ENCODE results near the gene CPA2. TPM values are rescaled to one million over a fixed set of nuclear protein-coding genes. Genes with fewer than 3 reads are reported as not detected.

CPA2 gene
- total and polyA plus RNA-seq, 2 experiments from 2014 or later, result not detected

Other genes starting within 250 kb of the CPA2 start
- gene ZC3HC1, start 215.5 kb upstream of the CPA2 start, total RNA-seq (2014; rRNA removed; shearing (Covaris generic)), result 31.0 and 35.1 TPM in 2 replicates
- gene ZC3HC1, start 215.5 kb upstream of the CPA2 start, polyA plus RNA-seq (2016; fragmentation: Nextera tagmentation; extraction: Ambion mirVana), result 24.6 and 31.0 TPM in 2 replicates
- gene KLHDC10, start 196.3 kb upstream of the CPA2 start, total RNA-seq (2014; rRNA removed; shearing (Covaris generic)), result 14.7 and 14.8 TPM in 2 replicates
- gene KLHDC10, start 196.3 kb upstream of the CPA2 start, polyA plus RNA-seq (2016; fragmentation: Nextera tagmentation; extraction: Ambion mirVana), result 5.1 and 5.5 TPM in 2 replicates
- 18.6 and 23.6 TPM in 2 replicates for gene TMEM209, start 61.5 kb upstream of the CPA2 start, total RNA-seq (2014; rRNA removed; shearing (Covaris generic))
- 21.3 and 26.2 TPM in 2 replicates for gene TMEM209, start 61.5 kb upstream of the CPA2 start, polyA plus RNA-seq (2016; fragmentation: Nextera tagmentation; extraction: Ambion mirVana)
- gene SSMEM1, start 59.0 kb upstream of the CPA2 start, total RNA-seq (2014; rRNA removed; shearing (Covaris generic)), result not detected in 2 replicates
- not detected in 2 replicates for gene SSMEM1, start 59.0 kb upstream of the CPA2 start, polyA plus RNA-seq (2016; fragmentation: Nextera tagmentation; extraction: Ambion mirVana)
- not detected in 2 replicates for gene CPA4, start 26.3 kb downstream of the CPA2 start, total RNA-seq (2014; rRNA removed; shearing (Covaris generic))
- not detected in 2 replicates for gene CPA4, start 26.3 kb downstream of the CPA2 start, polyA plus RNA-seq (2016; fragmentation: Nextera tagmentation; extraction: Ambion mirVana)
- gene CPA5, start 78.0 kb downstream of the CPA2 start, total RNA-seq (2014; rRNA removed; shearing (Covaris generic)), result not detected in 2 replicates
- gene CPA5, start 78.0 kb downstream of the CPA2 start, polyA plus RNA-seq (2016; fragmentation: Nextera tagmentation; extraction: Ambion mirVana), result not detected in 2 replicates
- not detected in 2 replicates for gene CPA1, start 113.6 kb downstream of the CPA2 start, total RNA-seq (2014; rRNA removed; shearing (Covaris generic))
- not detected in 2 replicates for gene CPA1, start 113.6 kb downstream of the CPA2 start, polyA plus RNA-seq (2016; fragmentation: Nextera tagmentation; extraction: Ambion mirVana)
- 11.5 and 17.4 TPM in 2 replicates for gene CEP41, start 174.2 kb downstream of the CPA2 start, total RNA-seq (2014; rRNA removed; shearing (Covaris generic))
- 25.0 and 26.2 TPM in 2 replicates for gene CEP41, start 174.2 kb downstream of the CPA2 start, polyA plus RNA-seq (2016; fragmentation: Nextera tagmentation; extraction: Ambion mirVana)
- gene MEST, start 225.2 kb downstream of the CPA2 start, total RNA-seq (2014; rRNA removed; shearing (Covaris generic)), result 229 and 230 TPM in 2 replicates
- gene MEST, start 225.2 kb downstream of the CPA2 start, polyA plus RNA-seq (2016; fragmentation: Nextera tagmentation; extraction: Ambion mirVana), result 161 and 167 TPM in 2 replicates